Activated naive CD4-positive, alpha-beta T cell treated with anti-CD3 and anti-CD28 coated beads, Interleukin-2, amount 10 ng/mL, durations not matched to agents 7 days and 5 days (primary cell): ENCODE results near the gene MED4.

ENCODE experiments used
- CTCF ChIA-PET: fragments of 350-600 bp; sonication (Branson Sonifier 250); formaldehyde crosslinking; loops from one replicate; lab custom pipeline; 2021; ENCODE audit warnings: antibody characterized with exemption; lab: Charles Lee
- DNase-seq: peaks from one replicate; pipeline ENCODE4 v3.0.0-alpha.2; 2020
- H3K27ac Mint-ChIP-seq: one replicate; pipeline ENCODE4 v1.8.0; 2021; ENCODE audit warnings: mild to moderate bottlenecking, moderate library complexity, mixed read lengths
- H3K27me3 Mint-ChIP-seq: one replicate; pipeline ENCODE4 v1.8.0; 2021; ENCODE audit warnings: mild to moderate bottlenecking, mixed read lengths
- H3K36me3 Mint-ChIP-seq: one replicate; pipeline ENCODE4 v1.8.0; 2021; ENCODE audit warnings: mixed read lengths
- H3K4me1 Mint-ChIP-seq: one replicate; pipeline ENCODE4 v1.8.0; 2021; ENCODE audit warnings: mixed read lengths
- H3K4me3 Mint-ChIP-seq: one replicate; pipeline ENCODE4 v1.8.0; 2021; ENCODE audit warnings: mild to moderate bottlenecking, moderate library complexity, mixed read lengths
- H3K9me3 Mint-ChIP-seq: one replicate; pipeline ENCODE4 v1.8.0; 2021; ENCODE audit warnings: mixed read lengths

Gene MED4

GRCh38 chr13:48113756-48114130 is 18.8 kb upstream of the MED4 start:
- CTCF ChIA-PET = no interaction called here
- no peak for DNase-seq
- peaks cover 34% of the 10 kb centered on the region for H3K27me3 Mint-ChIP-seq

GRCh38 chr13:48112896-48113755 is 18.2 kb upstream of the MED4 start:
- Mint-ChIP-seq H3K4me3 (no peak overlapping the region), H3K36me3 (no peaks in the 10 kb centered on the region), H3K4me1 (no peaks in the 10 kb centered on the region), H3K9me3 (no peaks in the 10 kb centered on the region), H3K27ac (no peak overlapping the region), H3K27me3 (peaks cover 34% of the 10 kb centered on the region)
- CTCF ChIA-PET = no interaction called here
- DNase-seq = no peak

More at GRCh38 chr13:48113756-48114130, 18.8 kb upstream of the MED4 start:
- no peaks in the 10 kb centered on the region for H3K4me1 Mint-ChIP-seq
- H3K4me3 Mint-ChIP-seq = no peak overlapping the region
- no peaks in the 10 kb centered on the region for H3K36me3 Mint-ChIP-seq
- H3K27ac Mint-ChIP-seq = no peak overlapping the region
- no peaks in the 10 kb centered on the region for H3K9me3 Mint-ChIP-seq

- peaks cover 33% of the 10 kb centered on the region for H3K27me3 Mint-ChIP-seq
- DNase-seq = no peak
- H3K27ac Mint-ChIP-seq = no peak overlapping the region
- no peaks in the 10 kb centered on the region for H3K9me3 Mint-ChIP-seq
- CTCF ChIA-PET = no interaction called here
- no peaks in the 10 kb centered on the region for H3K4me1 Mint-ChIP-seq
- H3K4me3 Mint-ChIP-seq = no peak overlapping the region
- no peaks in the 10 kb centered on the region for H3K36me3 Mint-ChIP-seq
These were observed 16.2 kb upstream of the MED4 start for GRCh38 chr13:48110931-48111721.

GRCh38 chr13:48110132-48110868 is 15.4 kb upstream of the MED4 start:
- CTCF ChIA-PET = no interaction called here
- H3K4me3 Mint-ChIP-seq = no peak overlapping the region
- DNase-seq = no peak
- H3K4me1 Mint-ChIP-seq = no peaks in the 10 kb centered on the region
- H3K27me3 Mint-ChIP-seq = peaks cover 27% of the 10 kb centered on the region
- no peak overlapping the region for H3K27ac Mint-ChIP-seq
- H3K36me3 Mint-ChIP-seq = no peaks in the 10 kb centered on the region
- H3K9me3 Mint-ChIP-seq = no peaks in the 10 kb centered on the region

GRCh38 chr13:48108106-48108505 is 13.2 kb upstream of the MED4 start:
- Mint-ChIP-seq H3K27ac (no peak overlapping the region), H3K27me3 (peaks cover 28% of the 10 kb centered on the region), H3K4me3 (no peak overlapping the region), H3K4me1 (no peaks in the 10 kb centered on the region), H3K9me3 (no peaks in the 10 kb centered on the region), H3K36me3 (no peaks in the 10 kb centered on the region)
- CTCF ChIA-PET = no interaction called here
- no peak for DNase-seq

- H3K36me3 Mint-ChIP-seq = no peaks in the 10 kb centered on the region
- CTCF ChIA-PET = interaction anchor here (0.7 kb wide), 1 partner anchor 671 kb away, joined by 3 read pairs; no protein-coding TSS in a partner anchor
- peaks cover 2% of the 10 kb centered on the region for H3K9me3 Mint-ChIP-seq
- H3K4me3 Mint-ChIP-seq = no peak overlapping the region
- no peak for DNase-seq
- H3K27ac Mint-ChIP-seq = no peak overlapping the region
- H3K27me3 Mint-ChIP-seq = peaks cover 25% of the 10 kb centered on the region
- peaks cover 21% of the 10 kb centered on the region for H3K4me1 Mint-ChIP-seq
These were observed 2.9 kb upstream of the MED4 start for GRCh38 chr13:48097793-48098192.

- Mint-ChIP-seq H3K27me3 (peaks cover 21% of the 10 kb centered on the region), H3K27ac (no peak overlapping the region), H3K9me3 (peaks cover 2% of the 10 kb centered on the region), H3K4me3 (no peak overlapping the region), H3K4me1 (peaks cover 29% of the 10 kb centered on the region), H3K36me3 (peaks cover 6% of the 10 kb centered on the region)
- DNase-seq = no peak
- CTCF ChIA-PET = no interaction called here
These were observed 1.8 kb upstream of the MED4 start for GRCh38 chr13:48096670-48097069.

GRCh38 chr13:48094404-48094780 is 512 bp downstream of the MED4 start:
- Mint-ChIP-seq H3K9me3 (peaks cover 2% of the 10 kb centered on the region), H3K27ac (peak overlapping the region; percentile 87), H3K36me3 (peaks cover 7% of the 10 kb centered on the region), H3K27me3 (peaks cover 10% of the 10 kb centered on the region), H3K4me1 (peaks cover 40% of the 10 kb centered on the region), H3K4me3 (peak overlapping the region; percentile 86)
- CTCF ChIA-PET = interaction anchor here (0.6 to 2.7 kb wide), 11 partner anchors 13 to 1924 kb away, joined by 3 to 21 read pairs (median 4); partner anchors contain the start of genes ITM2B, NUDT15 and RB1
- DNase-seq = peak; percentile 31

GRCh38 chr13:48093588-48093987 is 1.3 kb downstream of the MED4 start:
- Mint-ChIP-seq H3K27me3 (peaks cover 10% of the 10 kb centered on the region), H3K9me3 (peaks cover 2% of the 10 kb centered on the region), H3K36me3 (peaks cover 7% of the 10 kb centered on the region), H3K4me1 (peaks cover 45% of the 10 kb centered on the region), H3K27ac (peak overlapping the region; percentile 87), H3K4me3 (peak overlapping the region; percentile 86)
- no peak for DNase-seq
- CTCF ChIA-PET = interaction anchor here (1.8 to 2.7 kb wide), 3 partner anchors 15 to 209 kb away, joined by 5 to 21 read pairs (median 19); partner anchors contain the start of genes NUDT15 and RB1

- Mint-ChIP-seq H3K36me3 (peaks cover 32% of the 10 kb centered on the region), H3K9me3 (no peaks in the 10 kb centered on the region), H3K4me1 (peaks cover 12% of the 10 kb centered on the region), H3K27me3 (no peaks in the 10 kb centered on the region), H3K27ac (no peak overlapping the region), H3K4me3 (no peak overlapping the region)
- DNase-seq = no peak
- CTCF ChIA-PET = no interaction called here
These were observed 8.6 kb downstream of the MED4 start for GRCh38 chr13:48086272-48086671.

- no peaks in the 10 kb centered on the region for H3K27me3 Mint-ChIP-seq
- no peak overlapping the region for H3K27ac Mint-ChIP-seq
- DNase-seq = no peak
- H3K9me3 Mint-ChIP-seq = no peaks in the 10 kb centered on the region
- no peak overlapping the region for H3K4me3 Mint-ChIP-seq
- CTCF ChIA-PET = interaction anchor here (1.1 kb wide), 1 partner anchor 13 kb away, joined by 4 read pairs; the partner anchor contains the start of gene MED4
- H3K4me1 Mint-ChIP-seq = peaks cover 9% of the 10 kb centered on the region
- peaks cover 58% of the 10 kb centered on the region for H3K36me3 Mint-ChIP-seq
These were observed 13.2 kb downstream of the MED4 start for GRCh38 chr13:48081739-48082138.

- DNase-seq = peak; percentile 53
- CTCF ChIA-PET = interaction anchor here (0.6 to 3.1 kb wide), 12 partner anchors 11 to 691 kb away, joined by 3 to 19 read pairs (median 4); partner anchors contain the start of genes MED4 and NUDT15
- no peaks in the 10 kb centered on the region for H3K27me3 Mint-ChIP-seq
These were observed 16.6 kb downstream of the MED4 start for GRCh38 chr13:48078251-48078656.

GRCh38 chr13:48074006-48074405 is 20.9 kb downstream of the MED4 start:
- Mint-ChIP-seq H3K9me3 (peaks cover 27% of the 10 kb centered on the region), H3K27ac (peak overlapping the region; percentile 15), H3K4me1 (peaks cover 9% of the 10 kb centered on the region), H3K36me3 (peaks cover 86% of the 10 kb centered on the region), H3K27me3 (no peaks in the 10 kb centered on the region), H3K4me3 (no peak overlapping the region)
- CTCF ChIA-PET = no interaction called here
- DNase-seq = no peak

More at GRCh38 chr13:48078251-48078656, 16.6 kb downstream of the MED4 start:
- H3K36me3 Mint-ChIP-seq = peaks cover 67% of the 10 kb centered on the region
- H3K27ac Mint-ChIP-seq = peak overlapping the region; percentile 52
- peaks cover 9% of the 10 kb centered on the region for H3K4me1 Mint-ChIP-seq
- H3K9me3 Mint-ChIP-seq = no peaks in the 10 kb centered on the region
- no peak overlapping the region for H3K4me3 Mint-ChIP-seq

- DNase-seq = no peak
- CTCF ChIA-PET = no interaction called here
- Mint-ChIP-seq H3K9me3 (peaks cover 35% of the 10 kb centered on the region), H3K27ac (peak overlapping the region; percentile 33), H3K36me3 (peaks cover 88% of the 10 kb centered on the region), H3K27me3 (no peaks in the 10 kb centered on the region), H3K4me1 (peaks cover 5% of the 10 kb centered on the region), H3K4me3 (no peak overlapping the region)
These were observed 22.1 kb downstream of the MED4 start for GRCh38 chr13:48072787-48073186.
